GM21723 (cell line): Measurements from ENCODE around the gene ADCY2.
"Not testable (repeated sequence)": the region's sequence is repeated elsewhere in the genome, so short reads cannot be mapped to it uniquely, and the experiment has no call there.

Experiments
- ATAC-seq: cut with Tn5 transposase; IDR thresholded peaks from one replicate; pipeline ENCODE4 v1.9.1; 2021; ENCODE audit warnings: mild to moderate bottlenecking, moderate library complexity; ENCODE audit not compliant: unreplicated experiment

Gene ADCY2

GRCh38 chr5:7394889-7395431 lies 978 bp upstream of the ADCY2 start:
- no peak for ATAC-seq

- no peak for ATAC-seq
Measured at GRCh38 chr5:7395432-7395946, 449 bp upstream of the ADCY2 start.

- ATAC-seq, result no peak
Measured at GRCh38 chr5:7396713-7397454, 946 bp downstream of the ADCY2 start.

GRCh38 chr5:7397937-7398336 lies 2.0 kb downstream of the ADCY2 start:
- no peak for ATAC-seq

- ATAC-seq, result no peak
Measured at GRCh38 chr5:7398596-7399280, 2.8 kb downstream of the ADCY2 start.

- no peak for ATAC-seq
Measured at GRCh38 chr5:7405277-7405676, 9.3 kb downstream of the ADCY2 start.

- ATAC-seq, result no peak
Measured at GRCh38 chr5:7410936-7411511, 15.1 kb downstream of the ADCY2 start.

- ATAC-seq, result no peak
Measured at GRCh38 chr5:7412409-7412808, 16.5 kb downstream of the ADCY2 start.

- no peak for ATAC-seq
Measured at GRCh38 chr5:7415123-7415522, 19.2 kb downstream of the ADCY2 start.

GRCh38 chr5:7415587-7416535 lies 19.9 kb downstream of the ADCY2 start:
- no peak for ATAC-seq

- ATAC-seq, result no peak
Measured at GRCh38 chr5:7418276-7418675, 22.3 kb downstream of the ADCY2 start.

GRCh38 chr5:7419367-7419766 lies 23.4 kb downstream of the ADCY2 start:
- ATAC-seq, result no peak

GRCh38 chr5:7419846-7420245 lies 23.9 kb downstream of the ADCY2 start:
- no peak for ATAC-seq

GRCh38 chr5:7420510-7421280 lies 24.8 kb downstream of the ADCY2 start:
- no peak for ATAC-seq

- no peak for ATAC-seq
Measured at GRCh38 chr5:7422316-7423106, 26.6 kb downstream of the ADCY2 start.

- not testable (repeated sequence) for ATAC-seq
Measured at GRCh38 chr5:7423231-7423630, 27.3 kb downstream of the ADCY2 start.

- ATAC-seq, result no peak
Measured at GRCh38 chr5:7425830-7426229, 29.9 kb downstream of the ADCY2 start.

GRCh38 chr5:7426284-7426683 lies 30.3 kb downstream of the ADCY2 start:
- no peak for ATAC-seq

GRCh38 chr5:7434914-7435313 lies 39.0 kb downstream of the ADCY2 start:
- ATAC-seq, result no peak
